GM18499 (cell line): ENCODE results near the gene EFEMP2.

ENCODE experiments used
- ATAC-seq: cut with Tn5 transposase; IDR thresholded peaks from one replicate; pipeline ENCODE4 v1.9.1; 2021; ENCODE audit warnings: moderate number of reproducible peaks; ENCODE audit not compliant: insufficient read depth, unreplicated experiment

The EFEMP2 gene

GRCh38 chr11:65867284-65868071 lies 5.1 kb downstream of the EFEMP2 start:
- ATAC-seq: no peak

- ATAC-seq: no peak
Measured at GRCh38 chr11:65866509-65867283, 5.9 kb downstream of the EFEMP2 start.

GRCh38 chr11:65865550-65866172 lies 6.9 kb downstream of the EFEMP2 start:
- ATAC-seq: no peak

GRCh38 chr11:65864706-65865471 lies 7.7 kb downstream of the EFEMP2 start:
- no peak for ATAC-seq

- ATAC-seq: no peak
Measured at GRCh38 chr11:65863889-65864705, 8.5 kb downstream of the EFEMP2 start.

- ATAC-seq: no peak
Measured at GRCh38 chr11:65862941-65863888, 9.4 kb downstream of the EFEMP2 start.

GRCh38 chr11:65862191-65862735 lies 10.3 kb downstream of the EFEMP2 start:
- ATAC-seq: no peak

- no peak for ATAC-seq
Measured at GRCh38 chr11:65861533-65862183, 10.9 kb downstream of the EFEMP2 start.

- no peak for ATAC-seq
Measured at GRCh38 chr11:65861165-65861505, 11.5 kb downstream of the EFEMP2 start.

GRCh38 chr11:65860278-65861164 lies 12.1 kb downstream of the EFEMP2 start, which contains the start of gene MUS81:
MUS81 (plus strand) TSS chr11:65860433; CDS start chr11:65860754, 321 bp downstream.
- no peak for ATAC-seq

GRCh38 chr11:65859812-65860277 lies 12.8 kb downstream of the EFEMP2 start:
- no peak for ATAC-seq

- peak; percentile 36 for ATAC-seq
Measured at GRCh38 chr11:65859095-65859811, 13.3 kb downstream of the EFEMP2 start.

- ATAC-seq: no peak
Measured at GRCh38 chr11:65858681-65859087, 13.9 kb downstream of the EFEMP2 start.

GRCh38 chr11:65857853-65858680 lies 14.5 kb downstream of the EFEMP2 start, which contains the start of gene CFL1:
CFL1 (minus strand) TSS chr11:65858180; CDS start chr11:65858099, 81 bp downstream.
- ATAC-seq: peak; percentile 25

- ATAC-seq: no peak
Measured at GRCh38 chr11:65857500-65857852, 15.1 kb downstream of the EFEMP2 start.
